Gastrocnemius medialis (tissue), 4 donors: ENCODE measurements around the gene ANKRD40CL. TPM values are rescaled to one million over a fixed set of nuclear protein-coding genes. Genes with fewer than 3 reads are reported as not detected.

ENCODE experiments used
- ATAC-seq, 2 donors: fragments of 150-250 bp; one replicate each; pipeline ENCODE4 v1.9.1; 2016
- DNase-seq, 2 donors: peaks; one replicate each; pipeline ENCODE4 v3.0.0-alpha.2; 2019
- H3K27ac ChIP-seq, 4 donors: fragments of 200-600 bp; sonication (generic); 1 replicate in 1 of 4; 2 replicates in 3 of 4; pipeline ENCODE4 v1.5.1; 2016 to 2018; ENCODE audit warnings: mild to moderate bottlenecking in 2 of 4, moderate library complexity in 1 of 4
- H3K27me3 ChIP-seq, 3 donors: fragments of 200-600 bp; sonication (generic) in 2 of 3; 1 replicate in 1 of 3; 2 replicates in 2 of 3; pipeline versions ENCODE4 v1.5.1 to v1.6.0; 2016 to 2019; ENCODE audit warnings: mild to moderate bottlenecking in 1 of 3, moderate library complexity in 1 of 3
- H3K36me3 ChIP-seq, 2 donors: fragments of 200-600 bp; sonication (generic) in 1 of 2; one replicate each; pipeline ENCODE4 v1.5.1; 2017 to 2018
- H3K4me1 ChIP-seq, 2 donors: fragments of 200-600 bp; sonication (generic) in 1 of 2; one replicate each; pipeline ENCODE4 v1.5.1; 2016 to 2017; ENCODE audit warnings: mild to moderate bottlenecking in 2 of 2
- H3K4me3 ChIP-seq, 4 donors: fragments of 200-600 bp; sonication (generic) in 3 of 4; 1 replicate in 1 of 4; 2 replicates in 3 of 4; pipeline ENCODE4 v1.5.1; 2016 to 2019; ENCODE audit warnings: mild to moderate bottlenecking in 2 of 4
- H3K9me3 ChIP-seq, 3 donors: fragments of 200-600 bp; sonication (generic) in 2 of 3; 1 replicate in 1 of 3; 2 replicates in 2 of 3; pipeline ENCODE4 v1.5.1; 2016 to 2019
- CTCF ChIP-seq, 5 experiments: fragments of 450-650 bp in 3 of 5; fragments of 200-600 bp in 2 of 5; sonication (generic) in 2 of 5; IDR thresholded peaks in 4 of 5; conservative IDR thresholded peaks in 1 of 5; 1 replicate in 4 of 5; 2 replicates in 1 of 5; pipeline ENCODE4 v1.5.1; 2016 to 2019; ENCODE audit warnings: antibody characterized with exemption in 5 of 5, mild to moderate bottlenecking in 3 of 5, moderate library complexity in 3 of 5
- POLR2A ChIP-seq, 2 donors: fragments of 450-650 bp; IDR thresholded peaks; one replicate each; pipeline ENCODE4 v1.6.1; 2017; ENCODE audit warnings: antibody characterized with exemption in 2 of 2, mild to moderate bottlenecking in 2 of 2, moderate library complexity in 2 of 2
- in situ Hi-C, 4 donors: fragments of 200-750 bp; cut with MboI; loops; one replicate each; pipeline versions ENCODE4 v1.15.0 to v1.8.0; 2017; ENCODE audit warnings: low sequenced_read_pairs in 4 of 4
- intact Hi-C: fragments of 100-400 bp; cut with DNase I; formaldehyde crosslinking; loops from one replicate; pipeline ENCODE4 v1.15.1; 2023; ENCODE audit warnings: low total_unique reads
- total RNA-seq, 4 donors: library from RNA; depleted of rRNA; stranded (reverse); fragments of >200 nt; gene quantifications; one replicate each; pipeline versions ENCODE4 v1.1.0 to v1.2.3, GENCODE V29; 2016

Gene ANKRD40CL
- total RNA-seq, 4 donors from 2014 or later, result not detected

GRCh38 chr17:50778988-50779387 is 11.7 kb upstream of the ANKRD40CL start:
- no peak for ATAC-seq
- in situ Hi-C loops, result no loop called here
- H3K27ac ChIP-seq, result no peak overlapping the region

GRCh38 chr17:50778471-50778870 is 11.2 kb upstream of the ANKRD40CL start:
- no peaks in the 10 kb centered on the region for H3K9me3 ChIP-seq
- TF ChIP-seq CTCF (IDR thresholded peaks at IDR 0.05 in 4 of 5, conservative IDR thresholded peaks at IDR 0.05 in 1 of 5) (no peak), POLR2A (IDR thresholded peaks at IDR 0.05) (no peak)
- no peaks in the 10 kb centered on the region for H3K27me3 ChIP-seq
- ATAC-seq (no peak), DNase-seq (no peak)
- intact Hi-C loops, result no loop called here
- no peaks in the 10 kb centered on the region for H3K4me1 ChIP-seq
- H3K4me3 ChIP-seq, result no peak overlapping the region
- in situ Hi-C loops, result no loop called here
- no peaks in the 10 kb centered on the region for H3K36me3 ChIP-seq
- H3K27ac ChIP-seq, result no peak overlapping the region

More at GRCh38 chr17:50778988-50779387, 11.7 kb upstream of the ANKRD40CL start:
- intact Hi-C loops, result no loop called here
- H3K27me3 ChIP-seq, result no peaks in the 10 kb centered on the region
- no peaks in the 10 kb centered on the region for H3K36me3 ChIP-seq
- no peaks in the 10 kb centered on the region for H3K9me3 ChIP-seq
- DNase-seq, result no peak
- TF ChIP-seq POLR2A (IDR thresholded peaks at IDR 0.05) (no peak), CTCF (IDR thresholded peaks at IDR 0.05 in 4 of 5, conservative IDR thresholded peaks at IDR 0.05 in 1 of 5) (no peak)
- no peaks in the 10 kb centered on the region for H3K4me1 ChIP-seq
- H3K4me3 ChIP-seq, result no peak overlapping the region

- TF ChIP-seq CTCF (IDR thresholded peaks at IDR 0.05 in 4 of 5, conservative IDR thresholded peaks at IDR 0.05 in 1 of 5) (no peak), POLR2A (IDR thresholded peaks at IDR 0.05) (no peak)
- intact Hi-C loops, result no loop called here
- no peaks in the 10 kb centered on the region for H3K9me3 ChIP-seq
- no peak overlapping the region for H3K27ac ChIP-seq
- ATAC-seq (no peak), DNase-seq (no peak)
- in situ Hi-C loops, result no loop called here
- H3K36me3 ChIP-seq, result no peaks in the 10 kb centered on the region
- no peaks in the 10 kb centered on the region for H3K27me3 ChIP-seq
- no peak overlapping the region for H3K4me3 ChIP-seq
- no peaks in the 10 kb centered on the region for H3K4me1 ChIP-seq
Observed at GRCh38 chr17:50775926-50776325, 8.6 kb upstream of the ANKRD40CL start.

GRCh38 chr17:50774225-50774803 is 7.0 kb upstream of the ANKRD40CL start:
- Histone ChIP-seq H3K4me3 (no peak overlapping the region), H3K27me3 (no peaks in the 10 kb centered on the region), H3K36me3 (no peaks in the 10 kb centered on the region), H3K9me3 (no peaks in the 10 kb centered on the region), H3K27ac (no peak overlapping the region), H3K4me1 (no peaks in the 10 kb centered on the region)
- in situ Hi-C loops, result no loop called here
- no peak for TF ChIP-seq CTCF (IDR thresholded peaks at IDR 0.05 in 4 of 5, conservative IDR thresholded peaks at IDR 0.05 in 1 of 5)
- TF ChIP-seq POLR2A (IDR thresholded peaks at IDR 0.05), result no peak
- ATAC-seq, result no peak
- no peak for DNase-seq
- intact Hi-C loops, result no loop called here
